DOHH2 (cell line): ENCODE data around the gene HK1.

Experiments
- H3F3A ChIP-seq: fragments of 200-600 bp; sonication (generic), shearing (Covaris generic); 2 replicates; pipeline ENCODE4 v1.6.0; 2016; ENCODE audit warnings: antibody characterized with exemption, mild to moderate bottlenecking; ENCODE audit not compliant: control insufficient read depth, insufficient read depth
- H3K27ac ChIP-seq: fragments of 200-600 bp; sonication (generic); 2 replicates; pipeline ENCODE4 v1.5.1; 2014; ENCODE audit warnings: low read depth, mild to moderate bottlenecking, low read length, moderate library complexity
- H3K27me3 ChIP-seq: fragments of 200-600 bp; sonication (generic); 2 replicates; pipeline ENCODE4 v1.6.1; 2014; ENCODE audit warnings: mild to moderate bottlenecking, low read length, mixed read lengths; ENCODE audit not compliant: control insufficient read depth
- H3K36me3 ChIP-seq: fragments of 200-600 bp; sonication (generic); 2 replicates; pipeline ENCODE4 v1.6.1; 2014; ENCODE audit warnings: mild to moderate bottlenecking, low read length, moderate library complexity, mixed read lengths; ENCODE audit not compliant: control insufficient read depth
- H3K4me1 ChIP-seq: fragments of 200-600 bp; sonication (generic); 2 replicates; pipeline ENCODE4 v1.6.1; 2014; ENCODE audit warnings: mild to moderate bottlenecking, low read length, mixed read lengths; ENCODE audit not compliant: control insufficient read depth
- H3K4me2 ChIP-seq: fragments of 200-600 bp; sonication (generic); 2 replicates; pipeline ENCODE4 v1.6.0; 2014; ENCODE audit warnings: mild to moderate bottlenecking, low read length, moderate library complexity
- H3K4me3 ChIP-seq: fragments of 200-600 bp; sonication (generic); 2 replicates; pipeline ENCODE4 v1.5.1; 2014; ENCODE audit warnings: mild to moderate bottlenecking, low read length, mixed read lengths
- H3K79me2 ChIP-seq: fragments of 200-600 bp; sonication (generic); 2 replicates; pipeline ENCODE4 v1.6.1; 2014; ENCODE audit warnings: mild to moderate bottlenecking, low read length, mixed read lengths; ENCODE audit not compliant: control insufficient read depth
- H3K9me2 ChIP-seq: fragments of 200-600 bp; sonication (generic); replicated peaks from 2 replicates; pipeline ENCODE4 v1.6.1; 2014; ENCODE audit warnings: mild to moderate bottlenecking, low read length, mixed read lengths; ENCODE audit not compliant: control insufficient read depth
- H3K9me3 ChIP-seq: fragments of 200-600 bp; sonication (generic); 2 replicates; pipeline ENCODE4 v1.6.1; 2014; ENCODE audit warnings: antibody characterized with exemption, low read length, mixed read lengths; ENCODE audit not compliant: control insufficient read depth, insufficient read depth
- H4K20me1 ChIP-seq: fragments of 200-600 bp; sonication (generic); 2 replicates; pipeline ENCODE4 v1.6.0; 2014; ENCODE audit warnings: low read depth, mild to moderate bottlenecking, antibody characterized with exemption, low read length, moderate library complexity; ENCODE audit not compliant: control insufficient read depth, insufficient read depth
- CTCF ChIP-seq: fragments of 200-600 bp; sonication (generic); IDR thresholded peaks from one replicate; pipeline ENCODE4 v1.5.1; 2014; ENCODE audit warnings: antibody characterized with exemption, mild to moderate bottlenecking, low read depth, low read length; ENCODE audit not compliant: poor library complexity, severe bottlenecking
- EZH2phosphoT487 ChIP-seq: fragments of 200-600 bp; sonication (generic); IDR thresholded peaks from 2 replicates; pipeline ENCODE4 v1.6.1; 2017; ENCODE audit warnings: borderline replicate concordance, mild to moderate bottlenecking, antibody characterized with exemption, low read length, moderate library complexity, mixed read lengths

HK1 gene

DNA sequence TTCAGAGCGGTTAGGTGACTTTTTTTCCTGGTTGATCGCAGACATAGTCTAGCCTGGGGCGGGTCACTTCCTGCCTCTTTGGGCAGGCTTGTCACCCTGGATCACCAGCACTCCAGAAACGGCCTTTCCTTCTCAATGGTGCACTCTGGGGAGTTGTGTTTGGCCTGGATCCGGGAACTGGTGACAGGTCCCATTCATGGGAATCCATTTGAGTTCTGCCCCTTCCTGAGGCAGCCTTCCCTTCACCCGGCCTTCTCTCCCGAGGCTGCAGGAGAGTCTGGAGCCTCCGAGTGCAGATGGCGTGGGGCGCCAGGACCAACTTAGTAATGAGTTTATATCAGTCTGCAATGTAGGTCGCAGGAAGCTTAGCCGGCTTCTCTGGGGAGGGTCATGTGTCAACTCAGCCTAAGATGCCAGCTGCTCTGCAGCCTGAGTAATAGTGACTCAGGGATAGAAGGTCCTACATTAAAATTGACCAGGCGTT, 84.2 kb downstream of the HK1 start:
- Histone ChIP-seq H3K27ac (no peak overlapping the region), H3K4me3 (no peak overlapping the region), H4K20me1 (no peaks in the 10 kb centered on the region), H3K36me3 (peaks cover 15% of the 10 kb centered on the region), H3K79me2 (0 out of 2 replicates have a peak, but pooled peaks cover 4% of the 10 kb centered on the region), H3K9me2 (no peaks in the 10 kb centered on the region), H3F3A (no peaks in the 10 kb centered on the region), H3K4me1 (no peaks in the 10 kb centered on the region), H3K9me3 (no peaks in the 10 kb centered on the region), H3K4me2 (no peak overlapping the region), H3K27me3 (no peaks in the 10 kb centered on the region)
- TF ChIP-seq CTCF: no peak
- TF ChIP-seq EZH2phosphoT487: no peak

GRCh38 chr10:69363666-69364065, 85.4 kb downstream of the HK1 start:
- no peak overlapping the region for H3K4me2 ChIP-seq
- TF ChIP-seq EZH2phosphoT487 (no peak), CTCF (no peak)
- H3K9me2 ChIP-seq: no peaks in the 10 kb centered on the region
- H3F3A ChIP-seq: no peaks in the 10 kb centered on the region
- H3K4me1 ChIP-seq: no peaks in the 10 kb centered on the region
- H3K27ac ChIP-seq: no peak overlapping the region
- H3K79me2 ChIP-seq: 0 out of 2 replicates have a peak, but pooled peaks cover 4% of the 10 kb centered on the region
- no peaks in the 10 kb centered on the region for H3K9me3 ChIP-seq
- no peaks in the 10 kb centered on the region for H3K27me3 ChIP-seq
- H3K4me3 ChIP-seq: no peak overlapping the region
- peaks cover 24% of the 10 kb centered on the region for H3K36me3 ChIP-seq
- no peaks in the 10 kb centered on the region for H4K20me1 ChIP-seq

GRCh38 chr10:69364232-69364940, 86.1 kb downstream of the HK1 start:
- no peaks in the 10 kb centered on the region for H3K9me2 ChIP-seq
- no peaks in the 10 kb centered on the region for H4K20me1 ChIP-seq
- H3K27me3 ChIP-seq: no peaks in the 10 kb centered on the region
- H3K4me1 ChIP-seq: no peaks in the 10 kb centered on the region
- no peak overlapping the region for H3K4me2 ChIP-seq
- TF ChIP-seq CTCF (no peak), EZH2phosphoT487 (no peak)
- H3K36me3 ChIP-seq: peaks cover 31% of the 10 kb centered on the region
- no peaks in the 10 kb centered on the region for H3F3A ChIP-seq
- no peaks in the 10 kb centered on the region for H3K9me3 ChIP-seq
- H3K4me3 ChIP-seq: no peak overlapping the region
- 0 out of 2 replicates have a peak, but pooled peaks cover 2% of the 10 kb centered on the region for H3K79me2 ChIP-seq
- H3K27ac ChIP-seq: no peak overlapping the region
